Liver (tissue), 9 donors: ENCODE data around the gene FRAS1. TPM values are rescaled to one million over a fixed set of nuclear protein-coding genes. Genes with fewer than 3 reads are reported as not detected.

Experiments used
- DNase-seq: peaks from one replicate; pipeline ENCODE4 v3.0.0-alpha.2; 2017; ENCODE audit warnings: low spot score
- H3K27ac ChIP-seq, 2 donors: one replicate each; pipeline ENCODE4 v1.7.0; 2013; ENCODE audit warnings: inconsistent platforms in 2 of 2, low read length in 2 of 2, control low read depth in 1 of 2, low read depth in 1 of 2, mild to moderate bottlenecking in 1 of 2
- H3K27me3 ChIP-seq, 4 donors: one replicate each; pipeline versions ENCODE4 v1.6.1 to v1.7.0; 2013; ENCODE audit warnings: low read length in 3 of 4, inconsistent platforms in 1 of 4, mild to moderate bottlenecking in 1 of 4, moderate library complexity in 1 of 4; ENCODE audit not compliant: control insufficient read depth in 4 of 4, insufficient read depth in 4 of 4
- H3K36me3 ChIP-seq, 4 donors: one replicate each; pipeline versions ENCODE4 v1.6.1 to v1.7.0; 2013; ENCODE audit warnings: low read length in 3 of 4, mild to moderate bottlenecking in 3 of 4, low read depth in 1 of 4, moderate library complexity in 1 of 4; ENCODE audit not compliant: control insufficient read depth in 4 of 4, insufficient read depth in 3 of 4
- H3K4me1 ChIP-seq, 4 donors: one replicate each; pipeline versions ENCODE4 v1.6.1 to v1.7.0; 2013; ENCODE audit warnings: low read length in 3 of 4, mild to moderate bottlenecking in 3 of 4, moderate library complexity in 1 of 4; ENCODE audit not compliant: control insufficient read depth in 4 of 4, insufficient read depth in 4 of 4
- H3K4me3 ChIP-seq, 3 donors: one replicate each; pipeline versions ENCODE4 v1.6.1 to v1.7.0; 2013; ENCODE audit warnings: low read length in 3 of 3, control low read depth in 1 of 3, low read depth in 1 of 3, mild to moderate bottlenecking in 1 of 3
- H3K9ac ChIP-seq, 2 donors: one replicate each; pipeline ENCODE4 v1.7.0; 2013; ENCODE audit warnings: low read length in 2 of 2, mild to moderate bottlenecking in 2 of 2, moderate library complexity in 2 of 2, control low read depth in 1 of 2, low read depth in 1 of 2
- H3K9me3 ChIP-seq, 4 donors: one replicate each; pipeline versions ENCODE4 v1.6.1 to v1.7.0; 2013; ENCODE audit warnings: low read length in 3 of 4; ENCODE audit not compliant: control insufficient read depth in 4 of 4
- ATF3 ChIP-seq: IDR thresholded peaks from 2 replicates; pipeline ENCODE4 v1.6.1; 2016; ENCODE audit warnings: antibody characterized with exemption
- EGR1 ChIP-seq, 2 donors: IDR thresholded peaks; 2 replicates each; pipeline ENCODE4 v1.6.1; 2016 to 2018; ENCODE audit warnings: antibody characterized with exemption in 2 of 2, low read depth in 2 of 2
- FOXA1 ChIP-seq: IDR thresholded peaks from 2 replicates; pipeline ENCODE4 v1.6.1; 2016; ENCODE audit warnings: antibody characterized with exemption
- FOXA2 ChIP-seq: IDR thresholded peaks from 2 replicates; pipeline ENCODE4 v1.6.1; 2016; ENCODE audit warnings: antibody characterized with exemption
- HNF4A ChIP-seq, 2 donors: conservative IDR thresholded peaks; 2 replicates each; pipeline ENCODE4 v1.6.1; 2016; ENCODE audit warnings: antibody characterized with exemption in 2 of 2, mild to moderate bottlenecking in 2 of 2
- HNF4G ChIP-seq: IDR thresholded peaks from 2 replicates; pipeline ENCODE4 v1.6.1; 2016; ENCODE audit warnings: antibody characterized with exemption
- JUND ChIP-seq, 2 donors: IDR thresholded peaks; 2 replicates each; pipeline ENCODE4 v1.6.1; 2016; ENCODE audit warnings: antibody characterized with exemption in 2 of 2
- NR2F2 ChIP-seq: IDR thresholded peaks from 2 replicates; pipeline ENCODE4 v1.6.1; 2016; ENCODE audit warnings: antibody characterized with exemption
- RAD21 ChIP-seq, 2 donors: IDR thresholded peaks; 2 replicates each; pipeline ENCODE4 v1.6.1; 2016; ENCODE audit warnings: antibody characterized with exemption in 2 of 2, mild to moderate bottlenecking in 2 of 2
- REST ChIP-seq: IDR thresholded peaks from 2 replicates; pipeline ENCODE4 v1.6.1; 2016; ENCODE audit warnings: antibody characterized with exemption, mild to moderate bottlenecking
- RXRA ChIP-seq, 2 donors: IDR thresholded peaks; 2 replicates each; pipeline ENCODE4 v1.6.1; 2017 to 2018; ENCODE audit warnings: antibody characterized with exemption in 2 of 2, mild to moderate bottlenecking in 1 of 2
- TAF1 ChIP-seq: conservative IDR thresholded peaks from 2 replicates; pipeline ENCODE4 v1.6.1; 2016; ENCODE audit warnings: antibody characterized with exemption, mild to moderate bottlenecking
- YY1 ChIP-seq: IDR thresholded peaks from 2 replicates; pipeline ENCODE4 v1.6.1; 2016; ENCODE audit warnings: antibody characterized with exemption, mild to moderate bottlenecking
- ZBTB33 ChIP-seq: IDR thresholded peaks from 2 replicates; pipeline ENCODE4 v1.6.1; 2016; ENCODE audit warnings: antibody characterized with exemption
- WGBS: extraction: QIAGEN DNeasy Blood & Tissue Kit; methylation state at CpG from one replicate; pipeline ENCODE4 v1.1.7; 2013; 5-methylcytosine and 5-hydroxymethylcytosine counted together
- polyA plus RNA-seq, 2 donors: library from polyadenylated mRNA; stranded (reverse) in 1 of 2; unstranded in 1 of 2; fragments of 200-250 nt in 1 of 2; fragments of >200 nt in 1 of 2; fragmentation: Nextera tagmentation in 1 of 2; extraction: Ambion mirVana in 1 of 2; gene quantifications; one replicate each; pipeline versions ENCODE4 v1.2.1 to v1.2.3, GENCODE V29; 2013 to 2015
- total RNA-seq, 2 donors: library from RNA; depleted of rRNA; stranded (reverse); fragments of >200 nt; gene quantifications; one replicate each; pipeline ENCODE4 v1.2.3, GENCODE V29; 2014
- TF ChIP-seq, protein P1 (sequence below): IDR thresholded peaks from 2 replicates; pipeline ENCODE4 v1.6.1; 2016; ENCODE audit warnings: antibody characterized with exemption
- TF ChIP-seq, protein P2 (sequence below): fragments of 150-350 bp; IDR thresholded peaks from 2 replicates; pipeline ENCODE4 v1.5.1; 2017; ENCODE audit warnings: improper control_type of control experiment, low read depth, low read length; ENCODE audit not compliant: missing input control
- donor health status: healthy.
- donor health status: healthy.
- donor health status: healthy.
- donor health status: healthy.
- donor health status: healthy.

FRAS1 gene
- total and polyA plus RNA-seq, 4 donors, result 0.08 to 6.0 (median 1.1) TPM

GRCh38 chr4:78534286-78534955 is 477.3 kb downstream of the FRAS1 start:
- H3K36me3 ChIP-seq, result no peaks in the 10 kb centered on the region
- DNase-seq, result no peak
- H3K9ac ChIP-seq, result no peak overlapping the region
- TF ChIP-seq ATF3 (no peak), ZBTB33 (no peak), RAD21 (IDR thresholded peaks at IDR 0.05) (no peak), FOXA2 (no peak), TAF1 (no peak), HNF4A (conservative IDR thresholded peaks at IDR 0.05) (no peak), JUND (IDR thresholded peaks at IDR 0.05) (no peak), YY1 (no peak), RXRA (IDR thresholded peaks at IDR 0.05) (no peak), HNF4G (no peak), FOXA1 (no peak), EGR1 (IDR thresholded peaks at IDR 0.05; ENCODE audit: low read depth in 2 of 2) (no peak), NR2F2 (no peak), REST (no peak)
- TF ChIP-seq, protein P1, sequence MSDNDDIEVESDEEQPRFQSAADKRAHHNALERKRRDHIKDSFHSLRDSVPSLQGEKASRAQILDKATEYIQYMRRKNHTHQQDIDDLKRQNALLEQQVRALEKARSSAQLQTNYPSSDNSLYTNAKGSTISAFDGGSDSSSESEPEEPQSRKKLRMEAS, result no peak
- TF ChIP-seq, protein P2, sequence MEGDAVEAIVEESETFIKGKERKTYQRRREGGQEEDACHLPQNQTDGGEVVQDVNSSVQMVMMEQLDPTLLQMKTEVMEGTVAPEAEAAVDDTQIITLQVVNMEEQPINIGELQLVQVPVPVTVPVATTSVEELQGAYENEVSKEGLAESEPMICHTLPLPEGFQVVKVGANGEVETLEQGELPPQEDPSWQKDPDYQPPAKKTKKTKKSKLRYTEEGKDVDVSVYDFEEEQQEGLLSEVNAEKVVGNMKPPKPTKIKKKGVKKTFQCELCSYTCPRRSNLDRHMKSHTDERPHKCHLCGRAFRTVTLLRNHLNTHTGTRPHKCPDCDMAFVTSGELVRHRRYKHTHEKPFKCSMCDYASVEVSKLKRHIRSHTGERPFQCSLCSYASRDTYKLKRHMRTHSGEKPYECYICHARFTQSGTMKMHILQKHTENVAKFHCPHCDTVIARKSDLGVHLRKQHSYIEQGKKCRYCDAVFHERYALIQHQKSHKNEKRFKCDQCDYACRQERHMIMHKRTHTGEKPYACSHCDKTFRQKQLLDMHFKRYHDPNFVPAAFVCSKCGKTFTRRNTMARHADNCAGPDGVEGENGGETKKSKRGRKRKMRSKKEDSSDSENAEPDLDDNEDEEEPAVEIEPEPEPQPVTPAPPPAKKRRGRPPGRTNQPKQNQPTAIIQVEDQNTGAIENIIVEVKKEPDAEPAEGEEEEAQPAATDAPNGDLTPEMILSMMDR, result no peak
- no peaks in the 10 kb centered on the region for H3K9me3 ChIP-seq
- no peaks in the 10 kb centered on the region for H3K4me1 ChIP-seq
- WGBS, result 90% methylated on average over 4 of the region's 4 CpGs
- H3K27me3 ChIP-seq, result peaks cover 0 to 4% (median 0%) of the 10 kb centered on the region in 4 donors
- no peak overlapping the region for H3K4me3 ChIP-seq
- H3K27ac ChIP-seq, result no peak overlapping the region
